MCF 10A (cell line): Measurements from ENCODE around the gene WDR27. TPM values are rescaled to one million over a fixed set of nuclear protein-coding genes. Genes with fewer than 3 reads are reported as not detected.
A peak's percentile ranks its signal among the peaks of the same experiment; 100 is the strongest.

Source experiments
- BruUV-seq: library from RNA; stranded (reverse); fragments of 400-500 nt; replicated peaks from 2 replicates; lab custom pipeline; 2021; lab: Mats Ljungman, UMichigan
- CTCF ChIA-PET: fragments of 300-600 bp; sonication (Branson Sonifier 250); formaldehyde crosslinking; extraction: SDS; loops from one replicate; lab custom pipeline; 2021; ENCODE audit warnings: antibody characterized with exemption, inconsistent platforms; lab: Yijun Ruan, JAX
- POLR2A ChIA-PET: fragments of 300-600, 350-650 bp; sonication (Branson Sonifier 250); formaldehyde crosslinking; extraction: SDS; loops from one replicate; lab custom pipeline; 2020; ENCODE audit warnings: antibody characterized with exemption, inconsistent platforms; lab: Yijun Ruan, JAX
- DNase-seq: peaks from one replicate; pipeline ENCODE4 v3.0.0-alpha.2; 2018; ENCODE audit not compliant: unreplicated experiment
- H3K27ac Mint-ChIP-seq: one replicate; pipeline ENCODE4 v1.8.0; 2022; ENCODE audit warnings: mild to moderate bottlenecking, low read depth, mixed read lengths; ENCODE audit not compliant: unreplicated experiment
- H3K27me3 Mint-ChIP-seq: one replicate; pipeline ENCODE4 v1.8.0; 2022; ENCODE audit warnings: mixed read lengths; ENCODE audit not compliant: insufficient read depth, unreplicated experiment
- H3K36me3 Mint-ChIP-seq: one replicate; pipeline ENCODE4 v1.8.0; 2022; ENCODE audit warnings: mild to moderate bottlenecking, moderate library complexity, mixed read lengths; ENCODE audit not compliant: insufficient read depth, unreplicated experiment
- H3K4me1 Mint-ChIP-seq: one replicate; pipeline ENCODE4 v1.8.0; 2022; ENCODE audit warnings: mixed read lengths; ENCODE audit not compliant: insufficient read depth, unreplicated experiment
- H3K4me3 Mint-ChIP-seq: one replicate; pipeline ENCODE4 v1.8.0; 2022; ENCODE audit warnings: mild to moderate bottlenecking, moderate library complexity, mixed read lengths; ENCODE audit not compliant: unreplicated experiment
- H3K9me3 Mint-ChIP-seq: one replicate; pipeline ENCODE4 v1.8.0; 2022; ENCODE audit warnings: mixed read lengths; ENCODE audit not compliant: unreplicated experiment
- CTCF ChIP-seq: fragments of 200-600 bp; IDR thresholded peaks from one replicate; pipeline ENCODE4 v1.8.0; 2022; ENCODE audit warnings: antibody characterized with exemption, mild to moderate bottlenecking; ENCODE audit not compliant: unreplicated experiment
- intact Hi-C: fragments of 100-400 bp; cut with micrococcal nuclease; formaldehyde crosslinking; loops from 2 replicates; pipeline ENCODE4 v1.14.1; 2022
- total RNA-seq: library from RNA; stranded (reverse); gene quantifications from 2 replicates; pipeline ENCODE4 v1.2.3, GENCODE V29; 2022

WDR27 gene
- total RNA-seq, 1 experiment from 2014 or later, result 80.6 TPM

GRCh38 chr6:169659820-169660610 is 41.8 kb downstream of the WDR27 start:
- Mint-ChIP-seq H3K9me3 (no peaks in the 10 kb centered on the region), H3K4me1 (no peaks in the 10 kb centered on the region), H3K27ac (no peak overlapping the region), H3K4me3 (no peak overlapping the region), H3K27me3 (no peaks in the 10 kb centered on the region), H3K36me3 (peaks cover 74% of the 10 kb centered on the region)
- no peak for DNase-seq
- TF ChIP-seq CTCF, result no peak
- ChIA-PET CTCF (no interaction called here), POLR2A (no interaction called here)
- intact Hi-C loops, result no loop called here
- no TSS peak for BruUV-seq

DNA sequence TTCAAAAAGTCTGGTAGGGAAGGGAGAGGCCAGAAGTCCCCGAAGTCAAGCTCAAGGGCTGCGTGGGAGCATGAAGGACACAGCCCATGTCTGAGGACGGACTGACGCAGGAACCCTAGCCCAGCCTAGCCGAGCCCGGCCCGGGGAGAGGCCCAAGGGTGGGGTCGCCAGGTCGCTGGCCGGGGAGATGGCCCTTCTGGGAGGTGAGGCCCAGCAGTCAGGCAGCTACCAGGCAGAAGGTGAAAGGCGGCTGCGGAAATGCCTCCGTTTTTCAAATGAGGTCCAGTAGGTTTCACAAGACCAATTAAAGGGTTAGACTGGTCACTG is 44.6 kb downstream of the WDR27 start:
- no peak for TF ChIP-seq CTCF
- no peaks in the 10 kb centered on the region for H3K9me3 Mint-ChIP-seq
- H3K36me3 Mint-ChIP-seq, result peaks cover 56% of the 10 kb centered on the region
- H3K27me3 Mint-ChIP-seq, result no peaks in the 10 kb centered on the region
- H3K4me3 Mint-ChIP-seq, result no peak overlapping the region
- intact Hi-C loops, result no loop called here
- BruUV-seq, result no TSS peak
- no peak overlapping the region for H3K27ac Mint-ChIP-seq
- no peak for DNase-seq
- ChIA-PET POLR2A (no interaction called here), CTCF (no interaction called here)
- no peaks in the 10 kb centered on the region for H3K4me1 Mint-ChIP-seq

DNA sequence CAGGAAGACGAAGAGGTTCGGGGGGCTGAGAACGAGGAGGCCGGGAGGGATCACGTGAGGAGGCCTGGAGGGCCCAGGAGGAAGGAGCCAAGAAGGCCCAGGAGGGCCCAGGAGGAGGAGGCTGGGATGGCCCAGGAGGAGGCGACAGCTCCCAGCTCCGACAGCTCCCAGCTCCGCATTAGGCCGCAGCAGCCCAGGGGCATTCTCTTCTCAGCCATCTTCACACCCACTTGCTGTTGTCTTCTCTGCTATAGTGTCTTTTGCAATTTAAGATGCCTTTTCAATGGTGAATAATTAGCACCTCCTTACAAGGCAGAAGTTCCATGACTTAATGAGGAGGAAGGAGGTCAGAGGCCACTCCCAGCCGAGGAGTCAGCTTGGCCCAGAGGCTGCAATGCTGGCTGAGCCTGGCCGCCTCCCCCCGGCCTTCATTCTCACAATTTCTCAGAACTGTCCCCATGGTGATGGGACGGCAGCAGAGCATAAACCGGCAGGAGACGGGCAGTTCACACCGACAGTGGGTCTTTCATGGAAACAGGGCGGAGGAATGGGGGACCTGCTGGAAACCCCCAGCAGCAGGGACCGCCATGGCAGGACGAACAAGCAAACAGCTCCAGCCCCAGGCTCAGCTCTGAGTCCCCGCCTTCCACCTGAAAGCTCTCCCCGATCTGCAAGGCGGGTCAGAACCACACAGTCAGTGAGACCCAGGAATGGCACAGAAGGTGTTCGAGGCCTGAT is 45.1 kb downstream of the WDR27 start:
- Mint-ChIP-seq H3K36me3 (peaks cover 51% of the 10 kb centered on the region), H3K4me3 (no peak overlapping the region), H3K9me3 (no peaks in the 10 kb centered on the region), H3K27ac (no peak overlapping the region), H3K4me1 (no peaks in the 10 kb centered on the region), H3K27me3 (no peaks in the 10 kb centered on the region)
- ChIA-PET CTCF (no interaction called here), POLR2A (interaction anchor here (0.7 kb wide), 1 partner anchor 10 kb away, joined by 3 read pairs; no protein-coding TSS in a partner anchor)
- no peak for DNase-seq
- BruUV-seq, result no TSS peak
- no peak for TF ChIP-seq CTCF
- intact Hi-C loops, result no loop called here

GRCh38 chr6:169654598-169655391 is 47.0 kb downstream of the WDR27 start:
- DNase-seq, result peak; percentile 74
- ChIA-PET POLR2A (interaction anchor here (0.5 to 1.6 kb wide), 3 partner anchors 45 to 695 kb away, joined by 3 to 6 read pairs (median 3); partner anchors contain the start of genes C6orf120 and WDR27), CTCF (interaction anchor here (0.7 to 1.2 kb wide), 3 partner anchors 43 to 1430 kb away, joined by 3 read pairs; no protein-coding TSS in a partner anchor)
- Mint-ChIP-seq H3K9me3 (no peaks in the 10 kb centered on the region), H3K4me1 (no peaks in the 10 kb centered on the region), H3K27ac (peak overlapping the region; percentile 8), H3K4me3 (peak overlapping the region; percentile 88), H3K36me3 (peaks cover 41% of the 10 kb centered on the region), H3K27me3 (no peaks in the 10 kb centered on the region)
- no TSS peak for BruUV-seq
- TF ChIP-seq CTCF, result no peak
- intact Hi-C loops, result loop anchor here (1.0 kb wide), 1 partner anchor 48 kb away; the partner anchor contains the start of genes C6orf120 and WDR27
